LNCAP (cell line): Measurements from ENCODE around the gene ATF4.

ENCODE experiments used
- TF ChIP-seq, protein P1 (sequence below): fragments of 450-650 bp; IDR thresholded peaks from 2 replicates; pipeline ENCODE4 v1.5.1; 2017; ENCODE audit warnings: mild to moderate bottlenecking

The ATF4 gene

DNA sequence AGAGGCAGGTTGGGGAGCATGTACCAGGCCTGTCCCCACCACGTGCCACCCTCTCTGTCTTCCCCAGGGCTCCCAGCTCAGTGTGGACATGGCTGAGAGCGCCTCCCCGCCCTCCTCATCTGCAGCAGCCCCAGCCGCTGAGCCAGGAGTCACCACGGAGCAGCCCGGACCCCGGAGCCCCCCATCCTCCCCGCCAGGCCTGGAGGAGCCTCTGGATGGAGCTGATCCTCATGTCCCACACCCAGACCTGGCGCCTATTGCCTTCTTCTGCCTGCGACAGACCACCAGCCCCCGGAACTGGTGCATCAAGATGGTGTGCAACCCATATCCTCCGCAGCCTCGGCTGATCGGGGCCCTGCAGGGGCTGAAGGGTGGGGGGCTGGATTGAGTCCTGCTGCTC lies 50.3 kb downstream of the ATF4 start, which contains the start of gene CACNA1I:
CACNA1I (plus strand) TSS at position 89 of the 400 bp plus-strand sequence; CDS start at position 89, 0 bp downstream.
- TF ChIP-seq, protein P1, sequence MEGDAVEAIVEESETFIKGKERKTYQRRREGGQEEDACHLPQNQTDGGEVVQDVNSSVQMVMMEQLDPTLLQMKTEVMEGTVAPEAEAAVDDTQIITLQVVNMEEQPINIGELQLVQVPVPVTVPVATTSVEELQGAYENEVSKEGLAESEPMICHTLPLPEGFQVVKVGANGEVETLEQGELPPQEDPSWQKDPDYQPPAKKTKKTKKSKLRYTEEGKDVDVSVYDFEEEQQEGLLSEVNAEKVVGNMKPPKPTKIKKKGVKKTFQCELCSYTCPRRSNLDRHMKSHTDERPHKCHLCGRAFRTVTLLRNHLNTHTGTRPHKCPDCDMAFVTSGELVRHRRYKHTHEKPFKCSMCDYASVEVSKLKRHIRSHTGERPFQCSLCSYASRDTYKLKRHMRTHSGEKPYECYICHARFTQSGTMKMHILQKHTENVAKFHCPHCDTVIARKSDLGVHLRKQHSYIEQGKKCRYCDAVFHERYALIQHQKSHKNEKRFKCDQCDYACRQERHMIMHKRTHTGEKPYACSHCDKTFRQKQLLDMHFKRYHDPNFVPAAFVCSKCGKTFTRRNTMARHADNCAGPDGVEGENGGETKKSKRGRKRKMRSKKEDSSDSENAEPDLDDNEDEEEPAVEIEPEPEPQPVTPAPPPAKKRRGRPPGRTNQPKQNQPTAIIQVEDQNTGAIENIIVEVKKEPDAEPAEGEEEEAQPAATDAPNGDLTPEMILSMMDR: no peak

DNA sequence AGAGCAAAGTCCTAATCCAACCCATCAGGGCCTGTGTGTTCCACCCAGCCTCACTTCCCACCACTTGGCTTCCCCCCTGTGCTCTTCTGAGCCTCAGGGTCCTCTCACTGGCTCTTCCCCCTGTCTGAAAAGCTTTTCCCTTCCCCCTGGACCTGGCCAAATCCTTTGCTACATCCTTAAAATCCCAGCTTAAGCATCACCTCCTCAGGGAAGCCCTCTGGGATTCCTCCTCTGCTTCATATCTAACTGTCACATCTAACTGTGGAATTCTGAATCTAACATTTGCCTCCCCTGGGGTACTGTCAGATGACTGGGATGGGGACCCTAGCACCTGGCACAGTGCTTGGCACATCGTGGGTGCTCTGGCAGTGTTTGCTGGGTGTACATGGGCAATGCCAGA lies 51.2 kb downstream of the ATF4 start:
- TF ChIP-seq, protein P1: no peak
